AG10803 (cell line): ENCODE measurements around the gene CADM1.

Experiments
- DNase-seq: peaks from one replicate; pipeline ENCODE4 v3.0.0; 2010; ENCODE audit warnings: low read depth
- H3K4me3 ChIP-seq: 2 replicates; pipeline ENCODE4 v1.5.1; 2011; ENCODE audit warnings: mild to moderate bottlenecking, low read length, control low read depth
- CTCF ChIP-seq: conservative IDR thresholded peaks from 2 replicates; pipeline ENCODE4 v1.5.1; 2011; ENCODE audit warnings: mild to moderate bottlenecking, low read length, control low read depth, inconsistent platforms

Gene CADM1

GRCh38 chr11:115279813-115280761 lies 224.1 kb downstream of the CADM1 start:
- no peak for DNase-seq
- no peak overlapping the region for H3K4me3 ChIP-seq
- TF ChIP-seq CTCF = no peak

DNA sequence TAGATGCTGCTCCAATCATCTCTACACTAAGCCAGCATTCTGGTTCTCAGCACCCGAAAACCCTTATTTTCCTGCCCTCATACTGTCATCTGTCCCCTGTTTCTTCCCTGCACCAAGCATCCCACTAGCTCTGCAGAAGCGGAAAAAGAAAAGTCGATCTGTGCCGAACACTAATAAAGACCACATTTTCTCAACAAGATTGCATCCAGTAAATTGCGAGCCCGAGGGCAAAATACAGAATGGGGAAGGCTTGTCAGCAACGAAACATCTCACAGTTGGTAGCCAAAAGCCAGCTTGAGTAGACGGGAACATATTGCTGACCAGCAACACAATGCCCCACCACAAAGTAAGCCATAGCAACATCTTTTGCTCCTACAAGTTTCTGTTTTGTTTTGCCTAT lies 227.4 kb downstream of the CADM1 start:
- no peak for DNase-seq
- H3K4me3 ChIP-seq = no peak overlapping the region
- TF ChIP-seq CTCF = no peak

DNA sequence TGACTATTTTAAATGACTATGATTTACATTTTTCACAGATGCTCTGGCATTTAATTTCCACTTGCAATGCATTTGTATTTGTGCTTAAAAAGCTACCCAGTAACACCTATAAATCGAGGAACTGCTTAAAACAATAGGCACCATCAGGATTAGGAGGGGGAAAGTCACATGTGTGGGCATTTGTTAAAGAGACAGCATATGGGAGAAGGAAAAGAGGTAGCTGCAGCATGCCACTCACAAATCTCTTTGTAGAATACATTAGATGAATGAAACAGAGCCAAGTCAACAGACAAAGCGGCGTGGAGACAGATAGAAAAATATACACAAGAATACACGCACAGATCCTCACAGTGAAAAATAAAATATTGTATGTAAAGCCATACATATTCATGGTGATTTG lies 228.0 kb downstream of the CADM1 start:
- no peak for TF ChIP-seq CTCF
- no peak for DNase-seq
- no peak overlapping the region for H3K4me3 ChIP-seq

GRCh38 chr11:115275045-115275444 lies 229.2 kb downstream of the CADM1 start:
- no peak overlapping the region for H3K4me3 ChIP-seq
- TF ChIP-seq CTCF = no peak
- DNase-seq = no peak

- no peak for TF ChIP-seq CTCF
- no peak overlapping the region for H3K4me3 ChIP-seq
- no peak for DNase-seq
Measured at GRCh38 chr11:115272925-115273324, 231.3 kb downstream of the CADM1 start.

GRCh38 chr11:115271643-115272042 lies 232.6 kb downstream of the CADM1 start:
- no peak overlapping the region for H3K4me3 ChIP-seq
- TF ChIP-seq CTCF = no peak
- DNase-seq = no peak
